GM23338 (cell line): Measurements from ENCODE around the gene FBXO39. TPM values are rescaled to one million over a fixed set of nuclear protein-coding genes. Genes with fewer than 3 reads are reported as not detected.

Experiments used
- ATAC-seq: fragments of 200-7000 bp; cut with Tn5 transposase; 3 replicates; pipeline ENCODE4 v1.9.1; 2020
- DNase-seq: peaks from one replicate; pipeline ENCODE4 v3.0.0-alpha.2; 2015; ENCODE audit warnings: low spot score
- H2AFZ ChIP-seq: fragments of 200-600 bp; sonication (generic); 2 replicates; pipeline ENCODE4 v1.8.0; 2016; ENCODE audit warnings: antibody characterized with exemption, mild to moderate bottlenecking, moderate library complexity
- H3F3A ChIP-seq: fragments of 200-600 bp; sonication (generic); replicated peaks from 2 replicates; pipeline ENCODE4 v1.8.0; 2017; ENCODE audit warnings: antibody characterized with exemption, mixed run types, low read depth
- H3K27ac ChIP-seq: fragments of 200-600 bp; sonication (generic); 2 replicates; pipeline ENCODE4 v1.6.1; 2016; ENCODE audit warnings: low read depth
- H3K27me3 ChIP-seq: fragments of 200-600 bp; sonication (generic); 2 replicates; pipeline ENCODE4 v1.8.0; 2016; ENCODE audit warnings: mild to moderate bottlenecking, mixed run types, moderate library complexity; ENCODE audit not compliant: insufficient read depth
- H3K36me3 ChIP-seq: fragments of 200-600 bp; sonication (generic); 2 replicates; pipeline ENCODE4 v1.8.0; 2016; ENCODE audit warnings: mild to moderate bottlenecking; ENCODE audit not compliant: insufficient read depth
- H3K4me1 ChIP-seq: fragments of 200-600 bp; sonication (generic); 2 replicates; pipeline ENCODE4 v1.8.0; 2016; ENCODE audit warnings: mild to moderate bottlenecking, moderate library complexity; ENCODE audit not compliant: insufficient read depth
- H3K4me2 ChIP-seq: fragments of 200-600 bp; sonication (generic); 2 replicates; pipeline ENCODE4 v1.7.1; 2017; ENCODE audit warnings: mixed run types
- H3K4me3 ChIP-seq: fragments of 200-600 bp; sonication (generic); 2 replicates; pipeline ENCODE4 v1.6.1; 2016; ENCODE audit warnings: mixed run types
- H3K79me2 ChIP-seq: fragments of 200-600 bp; sonication (generic); replicated peaks from 2 replicates; pipeline ENCODE4 v1.8.0; 2017; ENCODE audit warnings: mild to moderate bottlenecking; ENCODE audit not compliant: insufficient read depth
- H3K9me2 ChIP-seq: fragments of 200-600 bp; sonication (generic); 2 replicates; pipeline ENCODE4 v1.8.0; 2017; ENCODE audit not compliant: insufficient read depth
- H4K20me1 ChIP-seq: fragments of 200-600 bp; sonication (generic); replicated peaks from 2 replicates; pipeline ENCODE4 v1.8.0; 2017; ENCODE audit warnings: mild to moderate bottlenecking; ENCODE audit not compliant: insufficient read depth
- H3K27ac Mint-ChIP-seq: 2 replicates; pipeline ENCODE4 v1.8.0; 2020; ENCODE audit warnings: inconsistent platforms, mild to moderate bottlenecking, moderate library complexity, mixed read lengths
- H3K27me3 Mint-ChIP-seq: 3 replicates; pipeline ENCODE4 v1.8.0; 2022; ENCODE audit warnings: low read depth, mild to moderate bottlenecking, moderate library complexity, mixed read lengths, inconsistent platforms; ENCODE audit not compliant: insufficient read depth, poor library complexity
- H3K36me3 Mint-ChIP-seq: 3 replicates; pipeline ENCODE4 v1.8.0; 2021; ENCODE audit warnings: low read depth, mild to moderate bottlenecking, inconsistent platforms, moderate library complexity, mixed read lengths
- H3K4me1 Mint-ChIP-seq: 3 replicates; pipeline ENCODE4 v1.8.0; 2020; ENCODE audit warnings: mild to moderate bottlenecking, inconsistent platforms, mixed read lengths
- H3K4me3 Mint-ChIP-seq: 3 replicates; pipeline ENCODE4 v1.8.0; 2021; ENCODE audit warnings: moderate library complexity, mild to moderate bottlenecking, inconsistent platforms, mixed read lengths
- H3K9me3 Mint-ChIP-seq: 3 replicates; pipeline ENCODE4 v1.8.0; 2020; ENCODE audit warnings: moderate library complexity, mild to moderate bottlenecking, inconsistent platforms, mixed read lengths
- CREB1 ChIP-seq: fragments of 250-450 bp; sonication (Bioruptor Pico); IDR thresholded peaks from 2 replicates; pipeline ENCODE4 v1.5.0; 2020; ENCODE audit warnings: low read depth, mild to moderate bottlenecking, moderate library complexity
- CTCF ChIP-seq, 2 experiments: fragments of 200-600 bp in 1 of 2; sonication (generic) in 1 of 2; conservative IDR thresholded peaks; 2 replicates each; pipeline versions ENCODE4 v1.5.1 to v1.6.1; 2016 to 2017; ENCODE audit warnings: antibody characterized with exemption in 2 of 2, low read depth in 2 of 2, mild to moderate bottlenecking in 2 of 2, moderate library complexity in 1 of 2
- EZH2 ChIP-seq: fragments of 200-600 bp; sonication (generic); IDR thresholded peaks from one replicate; pipeline ENCODE4 v1.8.0; 2017; ENCODE audit warnings: antibody characterized with exemption, mild to moderate bottlenecking, low read depth; ENCODE audit not compliant: unreplicated experiment
- EZH2phosphoT487 ChIP-seq: fragments of 200-600 bp; sonication (generic); IDR thresholded peaks from one replicate; pipeline ENCODE4 v1.8.1; 2018; ENCODE audit warnings: antibody characterized with exemption; ENCODE audit not compliant: unreplicated experiment
- JUNB ChIP-seq: IDR thresholded peaks from one replicate; pipeline ENCODE4 v1.6.1; 2016; ENCODE audit warnings: antibody characterized with exemption; ENCODE audit not compliant: unreplicated experiment
- NANOG ChIP-seq: IDR thresholded peaks from 2 replicates; pipeline ENCODE4 v1.6.1; 2016; ENCODE audit warnings: antibody characterized with exemption, borderline replicate concordance
- POLR2AphosphoS5 ChIP-seq: IDR thresholded peaks from 2 replicates; pipeline ENCODE4 v1.6.1; 2016; ENCODE audit warnings: antibody characterized with exemption, low read depth
- STAT1 ChIP-seq: IDR thresholded peaks from one replicate; pipeline ENCODE4 v1.6.1; 2016; ENCODE audit warnings: antibody characterized with exemption; ENCODE audit not compliant: unreplicated experiment
- ZNF114 ChIP-seq: fragments of 250-450 bp; sonication (Bioruptor Pico); IDR thresholded peaks from 2 replicates; pipeline ENCODE4 v1.5.0; 2020; ENCODE audit warnings: mild to moderate bottlenecking, moderate library complexity
- ZNF331 ChIP-seq: fragments of 250-450 bp; sonication (Bioruptor Pico); IDR thresholded peaks from 2 replicates; pipeline ENCODE4 v1.5.0; 2020; ENCODE audit warnings: low read depth, mild to moderate bottlenecking, moderate library complexity
- polyA plus RNA-seq: library from polyadenylated mRNA; unstranded; fragments of >200 nt; fragmentation: Nextera tagmentation; extraction: Ambion mirVana; gene quantifications from 2 replicates; pipeline ENCODE4 v1.2.1, GENCODE V29; 2016
- total RNA-seq: library from RNA; depleted of rRNA; stranded (reverse); fragments of >200 nt; shearing (Covaris generic); gene quantifications from 2 replicates; pipeline ENCODE4 v1.2.3, GENCODE V29; 2014
- TF ChIP-seq, protein P1 (sequence below): IDR thresholded peaks from 2 replicates; pipeline ENCODE4 v1.6.1; 2016; ENCODE audit warnings: antibody characterized with exemption
- TF ChIP-seq, protein P2 (sequence below): IDR thresholded peaks from one replicate; pipeline ENCODE4 v1.6.1; 2018; ENCODE audit warnings: antibody characterized with exemption; ENCODE audit not compliant: unreplicated experiment
- TF ChIP-seq, protein P3 (sequence below): fragments of 250-450 bp; sonication (Bioruptor Pico); IDR thresholded peaks from 2 replicates; pipeline ENCODE4 v1.5.0; 2020; ENCODE audit warnings: mild to moderate bottlenecking, moderate library complexity

FBXO39 gene
- total and polyA plus RNA-seq, 2 experiments from 2014 or later: not detected

DNA sequence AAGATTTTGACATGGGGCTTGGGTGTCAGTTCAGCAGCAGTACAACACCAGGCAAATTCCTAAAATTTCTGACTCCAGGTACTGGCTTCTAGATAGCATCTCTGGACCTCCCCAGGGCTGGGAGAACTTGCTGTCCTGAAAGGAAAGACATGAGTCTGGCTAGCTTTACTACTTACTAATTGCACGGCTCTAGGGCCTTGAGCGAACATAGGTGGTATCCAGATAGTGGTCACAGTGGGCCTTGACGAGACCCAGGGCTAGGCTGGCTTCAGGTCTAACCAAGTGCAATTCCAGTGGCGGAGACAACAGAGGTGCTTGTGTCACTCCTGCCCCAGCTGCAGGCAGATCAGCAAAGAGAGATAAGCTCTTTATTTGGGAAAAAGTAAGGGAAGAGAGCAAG lies 46.5 kb upstream of the FBXO39 start:
- H3K27ac ChIP-seq: no peak overlapping the region
- no peak for TF ChIP-seq STAT1
- TF ChIP-seq, protein P1, sequence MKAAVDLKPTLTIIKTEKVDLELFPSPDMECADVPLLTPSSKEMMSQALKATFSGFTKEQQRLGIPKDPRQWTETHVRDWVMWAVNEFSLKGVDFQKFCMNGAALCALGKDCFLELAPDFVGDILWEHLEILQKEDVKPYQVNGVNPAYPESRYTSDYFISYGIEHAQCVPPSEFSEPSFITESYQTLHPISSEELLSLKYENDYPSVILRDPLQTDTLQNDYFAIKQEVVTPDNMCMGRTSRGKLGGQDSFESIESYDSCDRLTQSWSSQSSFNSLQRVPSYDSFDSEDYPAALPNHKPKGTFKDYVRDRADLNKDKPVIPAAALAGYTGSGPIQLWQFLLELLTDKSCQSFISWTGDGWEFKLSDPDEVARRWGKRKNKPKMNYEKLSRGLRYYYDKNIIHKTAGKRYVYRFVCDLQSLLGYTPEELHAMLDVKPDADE: no peak
- no peak for TF ChIP-seq EZH2
- TF ChIP-seq CREB1 (CRISPR knock-in tag): no peak
- no peak for TF ChIP-seq EZH2phosphoT487
- no peak for TF ChIP-seq POLR2AphosphoS5
- TF ChIP-seq CTCF (conservative IDR thresholded peaks at IDR 0.05; ENCODE audit: low read depth in 2 of 2): no peak
- no peak for TF ChIP-seq ZNF331
- TF ChIP-seq, protein P2, sequence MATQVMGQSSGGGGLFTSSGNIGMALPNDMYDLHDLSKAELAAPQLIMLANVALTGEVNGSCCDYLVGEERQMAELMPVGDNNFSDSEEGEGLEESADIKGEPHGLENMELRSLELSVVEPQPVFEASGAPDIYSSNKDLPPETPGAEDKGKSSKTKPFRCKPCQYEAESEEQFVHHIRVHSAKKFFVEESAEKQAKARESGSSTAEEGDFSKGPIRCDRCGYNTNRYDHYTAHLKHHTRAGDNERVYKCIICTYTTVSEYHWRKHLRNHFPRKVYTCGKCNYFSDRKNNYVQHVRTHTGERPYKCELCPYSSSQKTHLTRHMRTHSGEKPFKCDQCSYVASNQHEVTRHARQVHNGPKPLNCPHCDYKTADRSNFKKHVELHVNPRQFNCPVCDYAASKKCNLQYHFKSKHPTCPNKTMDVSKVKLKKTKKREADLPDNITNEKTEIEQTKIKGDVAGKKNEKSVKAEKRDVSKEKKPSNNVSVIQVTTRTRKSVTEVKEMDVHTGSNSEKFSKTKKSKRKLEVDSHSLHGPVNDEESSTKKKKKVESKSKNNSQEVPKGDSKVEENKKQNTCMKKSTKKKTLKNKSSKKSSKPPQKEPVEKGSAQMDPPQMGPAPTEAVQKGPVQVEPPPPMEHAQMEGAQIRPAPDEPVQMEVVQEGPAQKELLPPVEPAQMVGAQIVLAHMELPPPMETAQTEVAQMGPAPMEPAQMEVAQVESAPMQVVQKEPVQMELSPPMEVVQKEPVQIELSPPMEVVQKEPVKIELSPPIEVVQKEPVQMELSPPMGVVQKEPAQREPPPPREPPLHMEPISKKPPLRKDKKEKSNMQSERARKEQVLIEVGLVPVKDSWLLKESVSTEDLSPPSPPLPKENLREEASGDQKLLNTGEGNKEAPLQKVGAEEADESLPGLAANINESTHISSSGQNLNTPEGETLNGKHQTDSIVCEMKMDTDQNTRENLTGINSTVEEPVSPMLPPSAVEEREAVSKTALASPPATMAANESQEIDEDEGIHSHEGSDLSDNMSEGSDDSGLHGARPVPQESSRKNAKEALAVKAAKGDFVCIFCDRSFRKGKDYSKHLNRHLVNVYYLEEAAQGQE: no peak
- no peak for TF ChIP-seq JUNB
- no peak for TF ChIP-seq ZNF114 (CRISPR knock-in tag)
- TF ChIP-seq NANOG: no peak
- TF ChIP-seq, protein P3, sequence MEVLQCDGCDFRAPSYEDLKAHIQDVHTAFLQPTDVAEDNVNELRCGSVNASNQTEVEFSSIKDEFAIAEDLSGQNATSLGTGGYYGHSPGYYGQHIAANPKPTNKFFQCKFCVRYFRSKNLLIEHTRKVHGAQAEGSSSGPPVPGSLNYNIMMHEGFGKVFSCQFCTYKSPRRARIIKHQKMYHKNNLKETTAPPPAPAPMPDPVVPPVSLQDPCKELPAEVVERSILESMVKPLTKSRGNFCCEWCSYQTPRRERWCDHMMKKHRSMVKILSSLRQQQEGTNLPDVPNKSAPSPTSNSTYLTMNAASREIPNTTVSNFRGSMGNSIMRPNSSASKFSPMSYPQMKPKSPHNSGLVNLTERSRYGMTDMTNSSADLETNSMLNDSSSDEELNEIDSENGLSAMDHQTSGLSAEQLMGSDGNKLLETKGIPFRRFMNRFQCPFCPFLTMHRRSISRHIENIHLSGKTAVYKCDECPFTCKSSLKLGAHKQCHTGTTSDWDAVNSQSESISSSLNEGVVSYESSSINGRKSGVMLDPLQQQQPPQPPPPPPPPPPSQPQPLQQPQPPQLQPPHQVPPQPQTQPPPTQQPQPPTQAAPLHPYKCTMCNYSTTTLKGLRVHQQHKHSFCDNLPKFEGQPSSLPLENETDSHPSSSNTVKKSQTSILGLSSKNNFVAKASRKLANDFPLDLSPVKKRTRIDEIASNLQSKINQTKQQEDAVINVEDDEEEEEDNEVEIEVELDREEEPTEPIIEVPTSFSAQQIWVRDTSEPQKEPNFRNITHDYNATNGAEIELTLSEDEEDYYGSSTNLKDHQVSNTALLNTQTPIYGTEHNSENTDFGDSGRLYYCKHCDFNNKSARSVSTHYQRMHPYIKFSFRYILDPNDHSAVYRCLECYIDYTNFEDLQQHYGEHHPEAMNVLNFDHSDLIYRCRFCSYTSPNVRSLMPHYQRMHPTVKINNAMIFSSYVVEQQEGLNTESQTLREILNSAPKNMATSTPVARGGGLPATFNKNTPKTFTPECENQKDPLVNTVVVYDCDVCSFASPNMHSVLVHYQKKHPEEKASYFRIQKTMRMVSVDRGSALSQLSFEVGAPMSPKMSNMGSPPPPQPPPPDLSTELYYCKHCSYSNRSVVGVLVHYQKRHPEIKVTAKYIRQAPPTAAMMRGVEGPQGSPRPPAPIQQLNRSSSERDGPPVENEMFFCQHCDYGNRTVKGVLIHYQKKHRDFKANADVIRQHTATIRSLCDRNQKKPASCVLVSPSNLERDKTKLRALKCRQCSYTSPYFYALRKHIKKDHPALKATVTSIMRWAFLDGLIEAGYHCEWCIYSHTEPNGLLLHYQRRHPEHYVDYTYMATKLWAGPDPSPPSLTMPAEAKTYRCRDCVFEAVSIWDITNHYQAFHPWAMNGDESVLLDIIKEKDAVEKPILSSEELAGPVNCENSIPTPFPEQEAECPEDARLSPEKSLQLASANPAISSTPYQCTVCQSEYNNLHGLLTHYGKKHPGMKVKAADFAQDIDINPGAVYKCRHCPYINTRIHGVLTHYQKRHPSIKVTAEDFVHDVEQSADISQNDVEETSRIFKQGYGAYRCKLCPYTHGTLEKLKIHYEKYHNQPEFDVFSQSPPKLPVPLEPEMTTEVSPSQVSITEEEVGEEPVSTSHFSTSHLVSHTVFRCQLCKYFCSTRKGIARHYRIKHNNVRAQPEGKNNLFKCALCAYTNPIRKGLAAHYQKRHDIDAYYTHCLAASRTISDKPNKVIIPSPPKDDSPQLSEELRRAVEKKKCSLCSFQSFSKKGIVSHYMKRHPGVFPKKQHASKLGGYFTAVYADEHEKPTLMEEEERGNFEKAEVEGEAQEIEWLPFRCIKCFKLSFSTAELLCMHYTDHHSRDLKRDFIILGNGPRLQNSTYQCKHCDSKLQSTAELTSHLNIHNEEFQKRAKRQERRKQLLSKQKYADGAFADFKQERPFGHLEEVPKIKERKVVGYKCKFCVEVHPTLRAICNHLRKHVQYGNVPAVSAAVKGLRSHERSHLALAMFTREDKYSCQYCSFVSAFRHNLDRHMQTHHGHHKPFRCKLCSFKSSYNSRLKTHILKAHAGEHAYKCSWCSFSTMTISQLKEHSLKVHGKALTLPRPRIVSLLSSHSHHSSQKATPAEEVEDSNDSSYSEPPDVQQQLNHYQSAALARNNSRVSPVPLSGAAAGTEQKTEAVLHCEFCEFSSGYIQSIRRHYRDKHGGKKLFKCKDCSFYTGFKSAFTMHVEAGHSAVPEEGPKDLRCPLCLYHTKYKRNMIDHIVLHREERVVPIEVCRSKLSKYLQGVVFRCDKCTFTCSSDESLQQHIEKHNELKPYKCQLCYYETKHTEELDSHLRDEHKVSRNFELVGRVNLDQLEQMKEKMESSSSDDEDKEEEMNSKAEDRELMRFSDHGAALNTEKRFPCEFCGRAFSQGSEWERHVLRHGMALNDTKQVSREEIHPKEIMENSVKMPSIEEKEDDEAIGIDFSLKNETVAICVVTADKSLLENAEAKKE (CRISPR knock-in tag): no peak
- no peaks in the 10 kb centered on the region for H3K79me2 ChIP-seq
- ATAC-seq: no peak
- no peaks in the 10 kb centered on the region for H3K4me1 ChIP-seq
- H3K9me2 ChIP-seq: 0 out of 2 replicates have a peak, but pooled peaks cover 10% of the 10 kb centered on the region
- no peaks in the 10 kb centered on the region for H4K20me1 ChIP-seq
- H3K36me3 ChIP-seq: no peaks in the 10 kb centered on the region
- no peak overlapping the region for H3K4me2 ChIP-seq
- H3K27me3 ChIP-seq: no peaks in the 10 kb centered on the region
- no peak overlapping the region for H3K4me3 ChIP-seq
- DNase-seq: no peak
- Mint-ChIP-seq H3K36me3 (no peaks in the 10 kb centered on the region), H3K4me1 (no peaks in the 10 kb centered on the region), H3K27me3 (peaks cover 3% of the 10 kb centered on the region), H3K4me3 (no peak overlapping the region), H3K9me3 (peaks cover 4% of the 10 kb centered on the region; the same call in 2 of the 3 replicates), H3K27ac (no peak overlapping the region)
- H3F3A ChIP-seq: no peaks in the 10 kb centered on the region
- no peak overlapping the region for H2AFZ ChIP-seq
